ENCODE data around the gene NANP. TPM values are rescaled to one million over a fixed set of nuclear protein-coding genes. Genes with fewer than 3 reads are reported as not detected.

NANP gene
- total and polyA plus RNA-seq, 10 of the 15 experiments (the other 5 are each of a cell fraction or from before 2014, with no cell fraction given), result 4.2 to 6.7 (median 4.9) TPM

DNA sequence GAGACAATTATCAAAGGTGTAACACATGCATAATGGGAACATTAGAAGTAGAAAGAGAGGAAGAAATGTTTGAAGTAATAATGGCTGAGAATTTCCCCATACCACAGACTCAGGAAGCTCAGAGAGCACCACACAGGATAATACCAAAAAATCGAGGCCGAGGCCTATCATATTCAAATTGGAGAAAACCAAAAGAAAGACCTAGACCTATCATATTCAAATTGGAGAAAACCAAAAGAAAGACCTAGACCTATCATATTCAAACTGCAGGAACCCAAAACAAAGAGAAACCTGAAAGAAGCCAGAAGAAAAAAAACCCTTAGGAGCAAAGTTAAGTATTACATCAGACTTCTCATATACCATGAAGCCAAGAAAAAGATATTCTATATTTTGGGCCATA is 56.5 kb downstream of the NANP start (continued):
- TF ChIP-seq, protein P1, sequence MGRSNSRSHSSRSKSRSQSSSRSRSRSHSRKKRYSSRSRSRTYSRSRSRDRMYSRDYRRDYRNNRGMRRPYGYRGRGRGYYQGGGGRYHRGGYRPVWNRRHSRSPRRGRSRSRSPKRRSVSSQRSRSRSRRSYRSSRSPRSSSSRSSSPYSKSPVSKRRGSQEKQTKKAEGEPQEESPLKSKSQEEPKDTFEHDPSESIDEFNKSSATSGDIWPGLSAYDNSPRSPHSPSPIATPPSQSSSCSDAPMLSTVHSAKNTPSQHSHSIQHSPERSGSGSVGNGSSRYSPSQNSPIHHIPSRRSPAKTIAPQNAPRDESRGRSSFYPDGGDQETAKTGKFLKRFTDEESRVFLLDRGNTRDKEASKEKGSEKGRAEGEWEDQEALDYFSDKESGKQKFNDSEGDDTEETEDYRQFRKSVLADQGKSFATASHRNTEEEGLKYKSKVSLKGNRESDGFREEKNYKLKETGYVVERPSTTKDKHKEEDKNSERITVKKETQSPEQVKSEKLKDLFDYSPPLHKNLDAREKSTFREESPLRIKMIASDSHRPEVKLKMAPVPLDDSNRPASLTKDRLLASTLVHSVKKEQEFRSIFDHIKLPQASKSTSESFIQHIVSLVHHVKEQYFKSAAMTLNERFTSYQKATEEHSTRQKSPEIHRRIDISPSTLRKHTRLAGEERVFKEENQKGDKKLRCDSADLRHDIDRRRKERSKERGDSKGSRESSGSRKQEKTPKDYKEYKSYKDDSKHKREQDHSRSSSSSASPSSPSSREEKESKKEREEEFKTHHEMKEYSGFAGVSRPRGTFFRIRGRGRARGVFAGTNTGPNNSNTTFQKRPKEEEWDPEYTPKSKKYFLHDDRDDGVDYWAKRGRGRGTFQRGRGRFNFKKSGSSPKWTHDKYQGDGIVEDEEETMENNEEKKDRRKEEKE (IDR thresholded peaks at IDR 0.05), result no peak

DNA sequence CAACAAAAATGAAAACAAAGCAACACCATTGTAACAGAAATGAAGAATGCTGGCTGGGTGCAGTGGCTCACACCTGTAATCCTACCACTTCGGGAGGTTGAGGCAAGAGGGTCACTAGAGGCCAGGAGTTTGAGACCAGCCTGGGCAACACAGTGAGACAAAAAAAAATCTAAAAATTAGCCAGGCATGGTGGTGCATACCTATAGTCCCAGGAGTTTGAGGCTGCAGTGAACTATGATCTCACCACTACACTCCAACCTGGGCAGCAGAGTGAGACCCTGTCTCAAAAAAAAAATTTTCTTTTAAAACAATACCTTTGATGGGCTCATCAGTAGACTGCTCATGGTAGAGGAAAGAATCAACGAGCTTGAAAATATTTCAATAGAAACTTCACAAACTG is 57.0 kb downstream of the NANP start:
- no peak overlapping the region for H3K9ac ChIP-seq (ENCODE audit: control insufficient read depth, insufficient read depth, low read length)
- H3K4me1 ChIP-seq (ENCODE audit: control insufficient read depth, insufficient read depth, low read length), result no peaks in the 10 kb centered on the region
- no peaks in the 10 kb centered on the region for H3K36me3 ChIP-seq (ENCODE audit: control insufficient read depth in 2 of 2, insufficient read depth in 2 of 2, low read length in 1 of 2)
- no peak for ATAC-seq
- no peak overlapping the region for H2AFZ ChIP-seq (ENCODE audit: control insufficient read depth, low read depth, low read length)
- in situ Hi-C loops (cut with MboI) (no loop called here), intact Hi-C loops (cut with micrococcal nuclease; ENCODE audit: unreplicated experiment) (no loop called here)
- ChIA-PET RAD21 (ENCODE audit: unreplicated experiment) (no interaction called here), POLR2A (no interaction called here), CTCF (no interaction called here), SMC1A (ENCODE audit: uncharacterized antibody, unreplicated experiment) (no interaction called here)
- H3K4me3 ChIP-seq, result no peak overlapping the region
- no peaks in the 10 kb centered on the region for H3K27me3 ChIP-seq (replicated peaks in 1 of 2; ENCODE audit: control insufficient read depth in 2 of 2, insufficient read depth in 2 of 2, low read length in 1 of 2)
- H3K4me2 ChIP-seq (ENCODE audit: control insufficient read depth, insufficient read depth), result no peak overlapping the region
- H3K9me3 ChIP-seq (replicated peaks; ENCODE audit: control insufficient read depth, insufficient read depth, low read length), result no peaks in the 10 kb centered on the region
- H4K20me1 ChIP-seq (ENCODE audit: control insufficient read depth, insufficient read depth), result no peaks in the 10 kb centered on the region
- 12% methylated on average over 2 of the region's 2 CpGs for WGBS (ENCODE audit: insufficient coverage, insufficient replicate concordance, low lambda C conversion rate, missing lambda C conversion rate)
- no peaks in the 10 kb centered on the region for H3K79me2 ChIP-seq (ENCODE audit: control insufficient read depth, insufficient read depth, low read length)
- FAIRE-seq, result no peak
- no TSS peak for BruUV-seq (replicated peaks)
- no peak for DNase-seq (ENCODE audit: low read depth, low spot score)
- no peak overlapping the region for H3K27ac ChIP-seq (ENCODE audit: control insufficient read depth, insufficient read depth)
- TF ChIP-seq SMAD5 (IDR thresholded peaks at IDR 0.05; ENCODE audit: low read depth) (no peak), YBX1 (IDR thresholded peaks at IDR 0.05) (no peak), NFYB (IDR thresholded peaks at IDR 0.05; ENCODE audit: insufficient read depth, low read depth, low read length) (no peak), MTA3 (IDR thresholded peaks at IDR 0.05; ENCODE audit: borderline replicate concordance, low read length) (no peak), MEF2A (IDR thresholded peaks at IDR 0.05; ENCODE audit: insufficient read depth, low read depth, low read length) (no peak), TCF12 (IDR thresholded peaks at IDR 0.05; ENCODE audit: low read depth, low read length) (no peak), RBBP5 (conservative IDR thresholded peaks at IDR 0.05) (no peak), FOXK2 (IDR thresholded peaks at IDR 0.05) (no peak), PAX5 (IDR thresholded peaks at IDR 0.05; ENCODE audit: borderline replicate concordance, low read depth, low read length) (no peak), PAX8 (IDR thresholded peaks at IDR 0.05) (no peak), DPF2 (IDR thresholded peaks at IDR 0.05) (no peak), HCFC1 (IDR thresholded peaks at IDR 0.05; ENCODE audit: low read length) (no peak)
- TF ChIP-seq, protein P2, sequence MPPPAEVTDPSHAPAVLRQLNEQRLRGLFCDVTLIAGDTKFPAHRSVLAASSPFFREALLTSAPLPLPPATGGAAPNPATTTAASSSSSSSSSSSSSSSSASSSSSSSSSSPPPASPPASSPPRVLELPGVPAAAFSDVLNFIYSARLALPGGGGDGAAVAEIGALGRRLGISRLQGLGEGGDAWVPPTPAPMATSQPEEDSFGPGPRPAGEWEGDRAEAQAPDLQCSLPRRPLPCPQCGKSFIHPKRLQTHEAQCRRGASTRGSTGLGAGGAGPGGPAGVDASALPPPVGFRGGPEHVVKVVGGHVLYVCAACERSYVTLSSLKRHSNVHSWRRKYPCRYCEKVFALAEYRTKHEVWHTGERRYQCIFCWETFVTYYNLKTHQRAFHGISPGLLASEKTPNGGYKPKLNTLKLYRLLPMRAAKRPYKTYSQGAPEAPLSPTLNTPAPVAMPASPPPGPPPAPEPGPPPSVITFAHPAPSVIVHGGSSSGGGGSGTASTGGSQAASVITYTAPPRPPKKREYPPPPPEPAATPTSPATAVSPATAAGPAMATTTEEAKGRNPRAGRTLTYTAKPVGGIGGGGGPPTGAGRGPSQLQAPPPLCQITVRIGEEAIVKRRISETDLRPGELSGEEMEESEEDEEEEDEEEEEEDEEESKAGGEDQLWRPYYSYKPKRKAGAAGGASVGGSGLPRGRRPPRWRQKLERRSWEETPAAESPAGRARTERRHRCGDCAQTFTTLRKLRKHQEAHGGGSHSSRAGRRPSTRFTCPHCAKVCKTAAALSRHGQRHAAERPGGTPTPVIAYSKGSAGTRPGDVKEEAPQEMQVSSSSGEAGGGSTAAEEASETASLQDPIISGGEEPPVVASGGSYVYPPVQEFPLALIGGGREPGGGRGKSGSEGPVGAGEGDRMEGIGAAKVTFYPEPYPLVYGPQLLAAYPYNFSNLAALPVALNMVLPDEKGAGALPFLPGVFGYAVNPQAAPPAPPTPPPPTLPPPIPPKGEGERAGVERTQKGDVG (CRISPR knock-in tag; IDR thresholded peaks at IDR 0.05), result no peak

All from GM12878 (cell line).